Sigmoid colon (tissue), 7 donors: Measurements from ENCODE around the gene ERP27. TPM values are rescaled to one million over a fixed set of nuclear protein-coding genes. Genes with fewer than 3 reads are reported as not detected.

Experiments used
- DNase-seq: peaks from one replicate; pipeline ENCODE4 v3.0.0-alpha.2; 2019
- H3K27ac ChIP-seq, 4 donors: fragments of 200-600 bp; sonication (generic); one replicate each; pipeline ENCODE4 v1.5.1; 2016 to 2019; ENCODE audit warnings: mild to moderate bottlenecking in 1 of 4
- H3K27me3 ChIP-seq, 3 donors: fragments of 200-600 bp; sonication (generic); one replicate each; pipeline ENCODE4 v1.5.1; 2019; ENCODE audit warnings: mild to moderate bottlenecking in 1 of 3
- H3K36me3 ChIP-seq, 4 donors: fragments of 200-600 bp; sonication (generic); one replicate each; pipeline ENCODE4 v1.5.1; 2016 to 2019
- H3K4me1 ChIP-seq, 4 donors: fragments of 200-600 bp; sonication (generic); one replicate each; pipeline ENCODE4 v1.5.1; 2017 to 2019
- H3K4me3 ChIP-seq, 4 donors: fragments of 200-600 bp; sonication (generic); one replicate each; pipeline ENCODE4 v1.5.1; 2017 to 2019; ENCODE audit warnings: mild to moderate bottlenecking in 2 of 4, moderate library complexity in 1 of 4
- H3K9me3 ChIP-seq, 4 donors: fragments of 200-600 bp in 3 of 4; sonication (generic) in 3 of 4; one replicate each; pipeline versions ENCODE4 v1.5.1 to v1.6.1; 2013 to 2019
- CTCF ChIP-seq, 4 experiments: fragments of 450-650 bp in 3 of 4; fragments of 200-600 bp in 1 of 4; IDR thresholded peaks; one replicate each; pipeline ENCODE4 v1.5.1; 2016 to 2019; ENCODE audit warnings: antibody characterized with exemption in 4 of 4, mild to moderate bottlenecking in 3 of 4, moderate library complexity in 2 of 4
- EP300 ChIP-seq, 4 donors: sonication (generic); formaldehyde crosslinking; IDR thresholded peaks; one replicate each; pipeline ENCODE4 v1.6.1; 2017; ENCODE audit warnings: antibody characterized with exemption in 4 of 4
- POLR2A ChIP-seq, 2 donors: fragments of 450-650 bp; IDR thresholded peaks; one replicate each; pipeline ENCODE4 v1.6.1; 2016; ENCODE audit warnings: antibody characterized with exemption in 2 of 2, mild to moderate bottlenecking in 2 of 2, moderate library complexity in 2 of 2
- POLR2AphosphoS5 ChIP-seq, 4 donors: sonication (generic); formaldehyde crosslinking; IDR thresholded peaks; one replicate each; pipeline ENCODE4 v1.6.1; 2017; ENCODE audit warnings: antibody characterized with exemption in 4 of 4
- WGBS, 2 donors: extraction: QIAGEN DNeasy Blood & Tissue Kit; methylation state at CpG; one replicate each; pipeline ENCODE4 v1.1.7; 2013; 5-methylcytosine and 5-hydroxymethylcytosine counted together
- intact Hi-C: fragments of 100-400 bp; cut with DNase I; formaldehyde crosslinking; loops from one replicate; pipeline ENCODE4 v1.15.1; 2023
- polyA plus RNA-seq, 3 donors: library from polyadenylated mRNA; stranded (reverse); fragments of 200-250 nt; gene quantifications; one replicate each; pipeline ENCODE4 v1.2.3, GENCODE V29; 2013
- total RNA-seq, 4 donors: library from RNA; depleted of rRNA; stranded (reverse); fragments of >200 nt; gene quantifications; one replicate each; pipeline ENCODE4 v1.1.0, GENCODE V29; 2016
- donor health status: healthy with polysubstance abuse.
- donor health status: Bipolar disorder and iron deficiency.
- donor health status: healthy.

ERP27 gene
- total and polyA plus RNA-seq, 7 donors, result 0.23 to 2.3 (median 0.60) TPM; not detected in 4

- no peaks in the 10 kb centered on the region for H3K9me3 ChIP-seq
- H3K27ac ChIP-seq, result peak overlapping the region; percentile 40 to 77 (median 60)
- no peak for DNase-seq
- WGBS, 2 donors, result 40 to 71% methylated on average over 3 of the region's 3 CpGs
- peak overlapping the region in 1 of 4 donors; percentile 42 for H3K4me3 ChIP-seq
- intact Hi-C loops, result no loop called here
- peaks cover 0 to 13% (median 8%) of the 10 kb centered on the region in 4 donors for H3K4me1 ChIP-seq
- no peaks in the 10 kb centered on the region for H3K27me3 ChIP-seq
- TF ChIP-seq EP300 (IDR thresholded peaks at IDR 0.05) (no peak), POLR2A (IDR thresholded peaks at IDR 0.05) (no peak), POLR2AphosphoS5 (IDR thresholded peaks at IDR 0.05) (no peak), CTCF (IDR thresholded peaks at IDR 0.05) (no peak)
- no peaks in the 10 kb centered on the region for H3K36me3 ChIP-seq
Observed at GRCh38 chr12:14959463-14959862, 21.1 kb upstream of the ERP27 start.

GRCh38 chr12:14959126-14959440, 20.7 kb upstream of the ERP27 start:
- intact Hi-C loops, result no loop called here
- no peaks in the 10 kb centered on the region for H3K27me3 ChIP-seq
- H3K4me3 ChIP-seq, result peak overlapping the region in 1 of 4 donors; percentile 42
- H3K9me3 ChIP-seq, result no peaks in the 10 kb centered on the region
- TF ChIP-seq CTCF (IDR thresholded peaks at IDR 0.05) (no peak), POLR2AphosphoS5 (IDR thresholded peaks at IDR 0.05) (no peak), EP300 (IDR thresholded peaks at IDR 0.05) (no peak), POLR2A (IDR thresholded peaks at IDR 0.05) (no peak)
- no peaks in the 10 kb centered on the region for H3K36me3 ChIP-seq
- peak overlapping the region in 3 of 4 donors; percentile 56 to 77 (median 65) for H3K27ac ChIP-seq
- H3K4me1 ChIP-seq, result peaks cover 0 to 13% (median 8%) of the 10 kb centered on the region in 4 donors
- WGBS, 2 donors, result 60 to 85% methylated on average over 10 of the region's 10 CpGs
- no peak for DNase-seq

- peak overlapping the region in 1 of 4 donors; percentile 42 for H3K4me3 ChIP-seq
- no peaks in the 10 kb centered on the region for H3K36me3 ChIP-seq
- intact Hi-C loops, result no loop called here
- 51 to 78% methylated on average over 11 of the region's 11 CpGs for WGBS, 2 donors
- peak overlapping the region in 2 of 4 donors; percentile 65 to 77 for H3K27ac ChIP-seq
- TF ChIP-seq EP300 (IDR thresholded peaks at IDR 0.05) (no peak), POLR2A (IDR thresholded peaks at IDR 0.05) (no peak), CTCF (IDR thresholded peaks at IDR 0.05) (no peak), POLR2AphosphoS5 (IDR thresholded peaks at IDR 0.05) (no peak)
- H3K4me1 ChIP-seq, result peaks cover 0 to 13% (median 8%) of the 10 kb centered on the region in 4 donors
- H3K27me3 ChIP-seq, result no peaks in the 10 kb centered on the region
- no peaks in the 10 kb centered on the region for H3K9me3 ChIP-seq
- DNase-seq, result no peak
Observed at GRCh38 chr12:14958361-14959125, 20.2 kb upstream of the ERP27 start.

GRCh38 chr12:14957551-14958168, 19.3 kb upstream of the ERP27 start:
- no peak for DNase-seq
- H3K4me3 ChIP-seq, result no peak overlapping the region
- intact Hi-C loops, result no loop called here
- peaks cover 0 to 16% (median 9%) of the 10 kb centered on the region in 4 donors for H3K4me1 ChIP-seq
- H3K27me3 ChIP-seq, result no peaks in the 10 kb centered on the region
- H3K9me3 ChIP-seq, result no peaks in the 10 kb centered on the region
- 55 to 80% methylated on average over 5 of the region's 5 CpGs for WGBS, 2 donors
- TF ChIP-seq POLR2AphosphoS5 (IDR thresholded peaks at IDR 0.05), result no peak
- TF ChIP-seq EP300 (IDR thresholded peaks at IDR 0.05), result no peak
- TF ChIP-seq CTCF (IDR thresholded peaks at IDR 0.05), result no peak
- TF ChIP-seq POLR2A (IDR thresholded peaks at IDR 0.05), result no peak
- peak overlapping the region in 3 of 4 donors; percentile 24 to 77 (median 65) for H3K27ac ChIP-seq
- no peaks in the 10 kb centered on the region for H3K36me3 ChIP-seq
